Parathyroid adenoma (tissue), 2 donors: Measurements from ENCODE around the gene CIDEB.

Experiments used
- H2AFZ ChIP-seq: fragments of 300-600 bp; sonication (generic); one replicate; pipeline ENCODE4 v1.7.0; 2017; ENCODE audit warnings: antibody characterized with exemption, mild to moderate bottlenecking
- H3K27ac ChIP-seq: fragments of 300-600 bp; sonication (generic); one replicate; pipeline ENCODE4 v1.7.0; 2017
- H3K27me3 ChIP-seq: fragments of 300-600 bp; sonication (generic); one replicate; pipeline ENCODE4 v1.7.0; 2017; ENCODE audit warnings: low read length; ENCODE audit not compliant: control insufficient read depth, insufficient read depth
- H3K36me3 ChIP-seq: fragments of 300-600 bp; sonication (generic); one replicate; pipeline ENCODE4 v1.7.0; 2017; ENCODE audit warnings: low read length; ENCODE audit not compliant: control insufficient read depth, insufficient read depth
- H3K4me1 ChIP-seq: fragments of 300-600 bp; sonication (generic); one replicate; pipeline ENCODE4 v1.7.0; 2017; ENCODE audit warnings: control low read depth
- H3K4me2 ChIP-seq: fragments of 300-600 bp; sonication (generic); one replicate; pipeline ENCODE4 v1.7.0; 2017; ENCODE audit warnings: low read length
- H3K4me3 ChIP-seq: fragments of 300-600 bp; sonication (generic); one replicate; pipeline ENCODE4 v1.7.0; 2017; ENCODE audit warnings: low read depth, low read length
- H3K79me2 ChIP-seq: fragments of 300-600 bp; sonication (generic); one replicate; pipeline ENCODE4 v1.7.0; 2017; ENCODE audit warnings: control low read depth
- H3K9ac ChIP-seq: fragments of 300-600 bp; sonication (generic); one replicate; pipeline ENCODE4 v1.7.0; 2017; ENCODE audit warnings: mild to moderate bottlenecking
- H3K9me3 ChIP-seq: fragments of 300-600 bp; sonication (generic); one replicate; pipeline ENCODE4 v1.7.0; 2017; ENCODE audit warnings: low read length; ENCODE audit not compliant: control insufficient read depth
- TF ChIP-seq, protein P1 (sequence below): fragments of 300-600 bp; sonication (generic); IDR thresholded peaks from one replicate; pipeline ENCODE4 v1.7.0; 2017; ENCODE audit warnings: antibody characterized with exemption, mild to moderate bottlenecking
- donor health status: primary hyperparathyroidism.

CIDEB gene

DNA sequence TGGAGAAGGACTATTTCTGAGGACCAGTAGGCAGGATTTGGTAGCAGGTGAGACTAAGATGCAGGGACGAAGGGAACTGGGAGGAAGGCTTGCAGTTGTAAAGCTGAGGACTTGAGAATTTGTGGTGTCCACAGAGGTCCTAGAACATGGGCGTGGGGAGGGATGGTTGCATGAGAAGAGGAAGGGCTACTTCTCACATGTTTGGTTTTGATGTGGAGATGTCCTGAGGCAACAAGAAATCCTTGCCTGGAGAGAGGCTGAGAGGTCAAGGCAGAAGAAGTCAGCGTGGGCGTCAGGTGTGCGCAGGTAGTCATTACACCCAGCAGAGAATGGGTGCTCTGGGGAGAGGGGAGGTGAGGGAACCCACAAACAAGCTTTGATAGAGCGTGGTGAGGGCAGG lies 30.7 kb downstream of the CIDEB start:
- H3K4me2 ChIP-seq, result no peak overlapping the region
- H3K4me3 ChIP-seq, result no peak overlapping the region
- H3K9ac ChIP-seq, result no peak overlapping the region
- H3K4me1 ChIP-seq, result peaks cover 4% of the 10 kb centered on the region
- H2AFZ ChIP-seq, result no peak overlapping the region
- H3K27ac ChIP-seq, result no peak overlapping the region
- H3K9me3 ChIP-seq, result no peaks in the 10 kb centered on the region
- TF ChIP-seq, protein P1, sequence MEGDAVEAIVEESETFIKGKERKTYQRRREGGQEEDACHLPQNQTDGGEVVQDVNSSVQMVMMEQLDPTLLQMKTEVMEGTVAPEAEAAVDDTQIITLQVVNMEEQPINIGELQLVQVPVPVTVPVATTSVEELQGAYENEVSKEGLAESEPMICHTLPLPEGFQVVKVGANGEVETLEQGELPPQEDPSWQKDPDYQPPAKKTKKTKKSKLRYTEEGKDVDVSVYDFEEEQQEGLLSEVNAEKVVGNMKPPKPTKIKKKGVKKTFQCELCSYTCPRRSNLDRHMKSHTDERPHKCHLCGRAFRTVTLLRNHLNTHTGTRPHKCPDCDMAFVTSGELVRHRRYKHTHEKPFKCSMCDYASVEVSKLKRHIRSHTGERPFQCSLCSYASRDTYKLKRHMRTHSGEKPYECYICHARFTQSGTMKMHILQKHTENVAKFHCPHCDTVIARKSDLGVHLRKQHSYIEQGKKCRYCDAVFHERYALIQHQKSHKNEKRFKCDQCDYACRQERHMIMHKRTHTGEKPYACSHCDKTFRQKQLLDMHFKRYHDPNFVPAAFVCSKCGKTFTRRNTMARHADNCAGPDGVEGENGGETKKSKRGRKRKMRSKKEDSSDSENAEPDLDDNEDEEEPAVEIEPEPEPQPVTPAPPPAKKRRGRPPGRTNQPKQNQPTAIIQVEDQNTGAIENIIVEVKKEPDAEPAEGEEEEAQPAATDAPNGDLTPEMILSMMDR, result no peak
- no peaks in the 10 kb centered on the region for H3K27me3 ChIP-seq
- no peaks in the 10 kb centered on the region for H3K36me3 ChIP-seq
- peaks cover 8% of the 10 kb centered on the region for H3K79me2 ChIP-seq

DNA sequence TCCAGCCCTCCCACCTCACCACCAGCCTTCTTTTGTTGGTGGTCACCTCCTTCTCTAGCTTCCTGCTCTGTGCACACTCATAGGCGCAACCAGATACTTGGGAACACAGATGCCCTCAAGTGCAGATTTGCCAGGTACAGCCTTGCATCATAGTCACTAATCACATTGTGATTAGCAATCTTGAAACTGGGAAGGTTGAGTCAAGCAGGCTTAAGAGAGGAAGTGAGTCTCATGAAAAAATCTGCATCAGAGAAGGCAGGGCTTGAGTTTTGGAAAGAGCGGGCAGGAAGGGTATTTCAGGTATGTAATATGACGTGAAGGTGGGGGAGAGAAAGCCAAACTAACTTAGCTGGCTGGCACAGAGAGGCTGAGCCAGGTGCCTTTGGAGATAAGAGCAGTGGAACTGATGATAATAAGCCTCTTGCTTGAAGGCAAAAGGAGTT lies 33.7 kb downstream of the CIDEB start:
- Histone ChIP-seq H3K27me3 (no peaks in the 10 kb centered on the region), H3K9ac (no peak overlapping the region), H3K4me1 (peaks cover 11% of the 10 kb centered on the region), H3K79me2 (peaks cover 8% of the 10 kb centered on the region), H3K9me3 (no peaks in the 10 kb centered on the region), H3K4me2 (no peak overlapping the region), H3K4me3 (no peak overlapping the region), H3K36me3 (no peaks in the 10 kb centered on the region), H3K27ac (no peak overlapping the region), H2AFZ (no peak overlapping the region)
- TF ChIP-seq, protein P1, result no peak

DNA sequence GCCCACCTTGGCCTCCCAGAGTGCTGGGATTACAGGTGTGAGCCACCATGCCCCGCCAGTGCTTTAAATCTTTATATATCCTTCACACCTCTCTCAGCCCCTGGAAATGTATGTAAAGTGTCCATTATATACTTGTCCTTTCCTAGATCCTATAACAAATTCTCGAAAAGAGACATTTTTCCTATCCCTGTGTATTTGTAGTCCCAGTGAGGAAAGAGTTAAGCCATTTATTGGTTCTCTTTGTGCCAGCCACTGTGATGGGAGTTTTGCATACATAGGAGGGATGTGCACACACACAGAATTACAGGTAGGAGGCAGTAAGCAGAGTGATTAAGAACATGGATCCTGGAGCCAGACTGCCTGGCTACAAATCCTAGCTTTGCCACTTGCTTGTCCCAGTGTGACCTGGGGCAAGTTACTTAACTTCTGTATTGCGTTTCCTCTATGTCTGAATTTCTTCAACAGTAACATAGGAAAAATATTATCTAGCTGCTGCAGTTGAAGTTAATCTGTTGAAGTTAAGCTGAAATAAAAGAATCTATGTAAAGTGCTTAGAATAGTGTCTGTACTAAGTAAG lies 34.3 kb downstream of the CIDEB start:
- Histone ChIP-seq H3K9ac (no peak overlapping the region), H3K4me3 (no peak overlapping the region), H3K27ac (no peak overlapping the region), H3K4me2 (no peak overlapping the region), H3K27me3 (no peaks in the 10 kb centered on the region), H3K79me2 (peaks cover 8% of the 10 kb centered on the region), H2AFZ (no peak overlapping the region), H3K4me1 (peaks cover 11% of the 10 kb centered on the region), H3K9me3 (no peaks in the 10 kb centered on the region), H3K36me3 (no peaks in the 10 kb centered on the region)
- TF ChIP-seq, protein P1, result no peak

DNA sequence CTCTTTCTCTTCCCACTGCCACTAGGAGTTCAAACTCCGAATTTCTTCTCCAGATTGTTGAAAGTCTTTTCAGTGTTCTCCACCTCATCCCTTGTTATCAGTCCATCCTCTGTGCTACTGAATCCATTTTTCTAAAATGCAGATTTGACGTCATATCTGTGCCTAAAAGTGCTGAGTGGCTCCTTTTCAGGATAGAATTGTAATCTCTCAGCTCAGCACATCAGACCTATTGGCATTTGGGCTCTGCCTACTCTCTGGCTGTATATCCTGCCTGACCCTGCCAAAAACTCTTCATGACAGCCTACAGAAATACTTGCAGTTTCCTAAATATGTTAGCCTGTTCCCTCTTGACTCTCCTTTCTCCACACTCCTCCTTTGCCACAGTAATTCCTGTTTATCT lies 35.3 kb downstream of the CIDEB start:
- Histone ChIP-seq H3K4me2 (no peak overlapping the region), H3K4me3 (no peak overlapping the region), H3K4me1 (peaks cover 11% of the 10 kb centered on the region), H3K27me3 (no peaks in the 10 kb centered on the region), H3K36me3 (no peaks in the 10 kb centered on the region), H3K9me3 (no peaks in the 10 kb centered on the region), H3K27ac (no peak overlapping the region), H2AFZ (peak overlapping the region; percentile 98), H3K9ac (no peak overlapping the region), H3K79me2 (peaks cover 8% of the 10 kb centered on the region)
- TF ChIP-seq, protein P1, result no peak

DNA sequence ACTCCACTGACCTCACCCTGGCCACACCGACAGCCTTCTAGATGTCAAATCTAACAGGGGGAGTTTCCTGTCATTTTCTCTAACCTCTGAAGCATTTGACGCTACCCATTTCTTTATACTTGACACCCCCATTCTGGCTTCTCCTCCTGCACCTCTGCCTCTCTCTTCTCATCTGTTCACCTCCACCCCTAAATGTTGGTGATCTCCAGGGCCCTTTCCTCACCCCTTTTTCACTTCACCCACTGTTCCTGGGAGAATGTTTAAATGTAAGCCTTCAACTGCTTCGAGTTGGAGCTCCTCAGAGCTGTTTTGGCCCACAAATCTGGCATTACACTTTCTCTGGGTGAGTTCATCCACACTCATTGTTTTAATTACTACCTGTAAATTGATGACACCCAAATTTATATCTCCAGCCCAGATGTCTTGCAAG lies 35.9 kb downstream of the CIDEB start:
- peak overlapping the region; percentile 95 for H3K4me2 ChIP-seq
- no peaks in the 10 kb centered on the region for H3K36me3 ChIP-seq
- TF ChIP-seq, protein P1, result no peak
- peak overlapping the region; percentile 98 for H2AFZ ChIP-seq
- H3K27me3 ChIP-seq, result no peaks in the 10 kb centered on the region
- H3K27ac ChIP-seq, result peak overlapping the region; percentile 93
- peaks cover 8% of the 10 kb centered on the region for H3K79me2 ChIP-seq
- peaks cover 11% of the 10 kb centered on the region for H3K4me1 ChIP-seq
- H3K4me3 ChIP-seq, result peak overlapping the region; percentile 99
- H3K9me3 ChIP-seq, result no peaks in the 10 kb centered on the region
- no peak overlapping the region for H3K9ac ChIP-seq
